Mucosa of stomach (tissue), 1 donor: Measurements from ENCODE around the gene PRELP.
"Not testable (repeated sequence)": the region's sequence is repeated elsewhere in the genome, so short reads cannot be mapped to it uniquely, and the experiment has no call there.

ENCODE experiments used
- H3K27me3 ChIP-seq: one replicate; pipeline ENCODE4 v1.7.0; 2013; ENCODE audit warnings: mild to moderate bottlenecking, low read length; ENCODE audit not compliant: control insufficient read depth, insufficient read depth
- H3K36me3 ChIP-seq: one replicate; pipeline ENCODE4 v1.7.0; 2013; ENCODE audit warnings: low read length; ENCODE audit not compliant: control insufficient read depth, insufficient read depth
- H3K4me1 ChIP-seq: one replicate; pipeline ENCODE4 v1.7.0; 2013; ENCODE audit warnings: mild to moderate bottlenecking, low read length; ENCODE audit not compliant: control insufficient read depth, insufficient read depth
- H3K4me3 ChIP-seq: one replicate; pipeline ENCODE4 v1.7.0; 2013; ENCODE audit warnings: low read length
- H3K9ac ChIP-seq: one replicate; pipeline ENCODE4 v1.7.0; 2013; ENCODE audit warnings: mild to moderate bottlenecking, low read length, moderate library complexity
- H3K9me3 ChIP-seq: one replicate; pipeline ENCODE4 v1.7.0; 2013; ENCODE audit warnings: mild to moderate bottlenecking, low read length, moderate library complexity; ENCODE audit not compliant: control insufficient read depth
- donor health status: Pancreatic carcinoma.

PRELP gene

GRCh38 chr1:203512848-203513584, 37.4 kb downstream of the PRELP start:
- no peaks in the 10 kb centered on the region for H3K9me3 ChIP-seq
- H3K27me3 ChIP-seq: no peaks in the 10 kb centered on the region
- H3K36me3 ChIP-seq: no peaks in the 10 kb centered on the region
- peak overlapping the region; percentile 33 for H3K9ac ChIP-seq
- peak overlapping the region; percentile 14 for H3K4me3 ChIP-seq
- peaks cover 58% of the 10 kb centered on the region for H3K4me1 ChIP-seq

DNA sequence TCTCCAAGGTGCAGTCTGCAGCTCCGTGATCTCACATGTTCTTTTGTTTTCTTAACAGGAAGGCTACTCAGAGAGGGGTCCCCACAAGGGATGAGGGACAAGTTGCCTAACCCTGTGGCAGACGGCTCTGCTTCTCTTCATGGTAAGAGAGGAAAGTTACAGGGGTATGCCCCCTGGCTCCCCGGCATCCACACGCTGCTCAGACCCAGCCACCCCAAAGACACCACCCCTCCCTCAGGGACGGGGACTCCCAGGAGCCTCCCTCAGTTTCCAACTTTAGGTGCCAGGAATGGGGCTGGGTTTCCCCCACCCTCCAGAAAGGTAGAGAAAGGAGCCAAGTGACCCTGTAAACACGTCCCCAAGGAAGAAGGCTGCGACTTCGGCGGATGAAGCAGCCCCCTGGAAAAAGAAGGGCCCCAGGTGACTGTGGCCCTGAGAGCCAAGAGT, 38.0 kb downstream of the PRELP start:
- H3K4me1 ChIP-seq: peaks cover 52% of the 10 kb centered on the region
- peak overlapping the region; percentile 33 for H3K9ac ChIP-seq
- no peaks in the 10 kb centered on the region for H3K9me3 ChIP-seq
- no peak overlapping the region for H3K4me3 ChIP-seq
- no peaks in the 10 kb centered on the region for H3K27me3 ChIP-seq
- no peaks in the 10 kb centered on the region for H3K36me3 ChIP-seq

GRCh38 chr1:203516184-203516583, 40.6 kb downstream of the PRELP start:
- Histone ChIP-seq H3K4me3 (no peak overlapping the region), H3K4me1 (peaks cover 61% of the 10 kb centered on the region), H3K9ac (no peak overlapping the region), H3K9me3 (no peaks in the 10 kb centered on the region), H3K36me3 (no peaks in the 10 kb centered on the region), H3K27me3 (no peaks in the 10 kb centered on the region)

DNA sequence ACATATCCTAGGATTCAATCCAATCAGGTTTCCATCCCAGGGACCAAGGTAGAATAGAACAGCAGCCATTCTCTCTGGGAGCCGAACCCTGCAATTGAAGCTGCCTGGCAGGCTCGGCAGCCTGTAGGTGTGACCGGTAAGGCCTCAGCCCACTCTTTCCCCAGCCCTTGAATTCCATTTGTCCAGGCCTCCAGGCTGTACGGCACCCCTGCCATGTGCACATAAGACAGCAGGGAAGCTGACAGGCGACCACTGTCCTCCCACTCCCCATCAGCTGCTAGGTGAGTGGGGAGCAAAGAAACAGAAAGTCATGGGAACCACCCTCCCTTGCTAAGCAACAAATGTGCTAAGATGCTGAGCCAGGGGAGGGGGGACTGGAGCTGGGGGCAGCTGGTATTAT, 41.3 kb downstream of the PRELP start:
- Histone ChIP-seq H3K9me3 (no peaks in the 10 kb centered on the region), H3K27me3 (no peaks in the 10 kb centered on the region), H3K9ac (no peak overlapping the region), H3K36me3 (no peaks in the 10 kb centered on the region), H3K4me1 (peaks cover 61% of the 10 kb centered on the region), H3K4me3 (no peak overlapping the region)

- H3K27me3 ChIP-seq: no peaks in the 10 kb centered on the region
- H3K9ac ChIP-seq: no peak overlapping the region
- H3K9me3 ChIP-seq: no peaks in the 10 kb centered on the region
- H3K4me3 ChIP-seq: no peak overlapping the region
- H3K4me1 ChIP-seq: peaks cover 55% of the 10 kb centered on the region
- no peaks in the 10 kb centered on the region for H3K36me3 ChIP-seq
These were observed 42.0 kb downstream of the PRELP start for GRCh38 chr1:203517426-203518110.

DNA sequence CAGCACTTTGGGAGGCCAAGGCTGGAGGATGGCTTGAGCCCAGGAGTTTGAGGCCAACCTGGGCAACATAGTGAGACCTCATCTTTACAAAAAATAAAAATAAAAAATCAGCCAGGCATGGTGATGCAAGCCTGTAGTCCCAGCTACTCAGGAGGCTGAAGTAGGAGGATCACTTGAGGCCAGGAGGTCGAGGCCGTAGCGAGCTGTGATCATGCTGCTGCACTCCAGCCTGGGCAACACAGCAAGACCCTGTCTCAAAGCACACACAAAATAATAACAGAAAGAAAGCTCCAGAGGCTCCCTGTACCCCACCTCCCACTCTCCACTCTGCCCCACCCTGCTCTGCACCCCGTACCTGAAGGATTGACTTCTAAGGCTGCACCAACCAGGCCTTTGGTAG, 42.5 kb downstream of the PRELP start:
- peaks cover 49% of the 10 kb centered on the region for H3K4me1 ChIP-seq
- H3K4me3 ChIP-seq, H3K9ac ChIP-seq, H3K9me3 ChIP-seq, H3K36me3 ChIP-seq, H3K27me3 ChIP-seq: not testable (repeated sequence)

DNA sequence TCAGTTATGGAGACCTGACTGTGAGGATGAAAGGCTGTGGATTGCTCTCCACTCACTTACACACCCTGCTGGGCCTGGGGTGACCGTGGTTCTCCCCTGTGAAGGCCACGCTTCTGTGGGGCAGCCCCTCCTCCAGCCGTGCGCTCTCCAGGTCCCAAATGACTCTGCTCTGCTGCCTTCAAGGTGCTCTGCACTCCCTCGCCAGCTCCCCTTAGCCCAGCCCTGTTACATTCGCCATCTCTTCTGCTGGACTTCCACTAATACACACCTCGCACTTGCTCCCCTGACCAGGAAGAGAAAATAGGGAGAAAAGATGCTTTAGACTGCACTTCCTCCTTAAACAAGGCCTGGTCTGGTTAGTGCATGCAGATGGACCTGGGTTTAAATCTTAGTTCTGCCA, 42.9 kb downstream of the PRELP start:
- no peak overlapping the region for H3K4me3 ChIP-seq
- H3K36me3 ChIP-seq: no peaks in the 10 kb centered on the region
- H3K27me3 ChIP-seq: no peaks in the 10 kb centered on the region
- H3K9ac ChIP-seq: no peak overlapping the region
- H3K9me3 ChIP-seq: no peaks in the 10 kb centered on the region
- peaks cover 45% of the 10 kb centered on the region for H3K4me1 ChIP-seq

DNA sequence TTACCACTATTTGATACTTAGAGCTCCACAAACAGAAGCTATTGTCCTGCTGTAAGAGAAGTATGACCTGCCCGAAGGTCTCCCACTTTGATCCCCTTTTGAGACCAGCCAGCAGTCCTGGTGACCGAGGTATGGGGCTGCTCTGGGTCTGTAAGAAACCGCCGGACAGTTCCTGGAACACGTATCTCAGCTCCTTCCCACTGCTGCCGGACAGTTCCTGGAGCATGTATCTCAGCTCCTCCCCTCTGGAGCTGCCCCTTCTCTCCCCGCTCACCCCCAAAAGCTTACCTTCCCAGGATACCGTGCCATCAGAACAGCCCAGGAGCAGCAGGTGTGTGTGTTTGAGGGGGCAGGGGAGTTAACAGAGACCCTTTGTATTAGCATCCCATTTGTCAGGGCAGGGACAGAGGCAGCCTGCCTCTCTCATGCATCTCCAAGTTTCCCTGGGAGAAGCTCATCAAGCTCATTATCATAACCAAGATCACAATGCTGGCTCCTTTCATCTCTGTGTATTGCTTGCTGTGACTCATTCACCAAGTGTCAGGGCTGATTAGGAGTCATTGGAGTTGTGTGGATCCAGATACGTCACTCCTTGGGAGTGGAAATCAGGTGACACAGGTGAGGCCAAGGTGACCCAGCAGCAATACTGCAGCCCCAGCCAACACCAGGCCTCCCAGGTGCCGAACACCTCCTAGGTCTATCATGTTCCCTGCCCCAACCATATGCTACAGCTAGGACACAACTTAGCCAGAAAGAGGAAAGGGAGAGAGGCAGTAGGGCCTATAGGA, 43.6 kb downstream of the PRELP start:
- no peak overlapping the region for H3K4me3 ChIP-seq
- H3K9me3 ChIP-seq: no peaks in the 10 kb centered on the region
- no peaks in the 10 kb centered on the region for H3K36me3 ChIP-seq
- H3K27me3 ChIP-seq: no peaks in the 10 kb centered on the region
- H3K9ac ChIP-seq: no peak overlapping the region
- H3K4me1 ChIP-seq: peaks cover 38% of the 10 kb centered on the region

- Histone ChIP-seq H3K36me3 (no peaks in the 10 kb centered on the region), H3K4me1 (peaks cover 40% of the 10 kb centered on the region), H3K9me3 (no peaks in the 10 kb centered on the region), H3K27me3 (no peaks in the 10 kb centered on the region), H3K4me3 (no peak overlapping the region), H3K9ac (no peak overlapping the region)
These were observed 44.3 kb downstream of the PRELP start for GRCh38 chr1:203519896-203520295.

- Histone ChIP-seq H3K9me3 (no peaks in the 10 kb centered on the region), H3K4me1 (peaks cover 42% of the 10 kb centered on the region), H3K9ac (no peak overlapping the region), H3K4me3 (no peak overlapping the region), H3K27me3 (no peaks in the 10 kb centered on the region), H3K36me3 (no peaks in the 10 kb centered on the region)
These were observed 44.7 kb downstream of the PRELP start for GRCh38 chr1:203520315-203520714.

DNA sequence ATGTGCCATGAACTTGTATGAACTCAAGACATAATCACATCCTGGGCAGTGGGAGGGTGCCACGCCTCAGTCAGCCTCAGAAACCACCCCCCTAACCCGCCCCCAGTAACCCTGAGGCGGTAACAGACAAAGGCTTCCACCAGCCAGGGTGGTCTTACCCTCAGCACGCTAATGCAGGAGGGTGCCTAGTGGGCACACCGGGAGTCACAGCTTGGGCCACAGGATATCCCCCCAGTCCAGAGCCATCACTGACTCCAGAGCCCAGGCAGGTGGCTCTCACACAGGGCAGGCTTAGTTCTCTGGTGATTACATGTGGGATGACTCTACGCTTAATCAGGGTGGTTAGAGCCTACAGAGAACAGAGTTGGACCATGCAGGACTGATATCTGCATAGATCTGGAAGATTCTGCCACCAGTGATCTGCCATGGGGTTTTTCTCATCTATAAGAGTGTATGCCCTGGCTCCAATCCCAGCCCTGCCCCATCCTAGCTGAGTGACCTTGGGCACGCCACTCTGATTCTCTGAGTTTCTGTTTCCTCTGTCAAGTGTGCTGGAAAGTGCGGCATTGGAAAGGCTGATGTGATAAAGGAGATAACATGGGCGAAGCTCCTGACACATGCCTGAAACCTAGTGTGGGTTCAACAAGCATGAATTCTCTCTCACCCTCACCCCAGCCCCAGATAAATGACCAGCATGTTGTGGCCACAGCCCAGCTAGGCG, 45.6 kb downstream of the PRELP start:
- H3K27me3 ChIP-seq: no peaks in the 10 kb centered on the region
- H3K4me1 ChIP-seq: peaks cover 47% of the 10 kb centered on the region
- no peak overlapping the region for H3K4me3 ChIP-seq
- no peak overlapping the region for H3K9ac ChIP-seq
- no peaks in the 10 kb centered on the region for H3K9me3 ChIP-seq
- H3K36me3 ChIP-seq: no peaks in the 10 kb centered on the region
